ENCODE measurements around the gene HMCN2. TPM values are rescaled to one million over a fixed set of nuclear protein-coding genes. Genes with fewer than 3 reads are reported as not detected.

Gene HMCN2
- polyA plus RNA-seq (2013, experiment 1 of 2; ENCODE audit: insufficient read length), result 0.05 TPM
- polyA plus RNA-seq (2013, experiment 2 of 2; ENCODE audit: insufficient read length), result 0.04 TPM

GRCh38 chr9:130265431-130266235 is at the start of gene HMCN2:
Gene HMCN2, plus strand, starts transcription at chr9:130265760. Its CDS starts 119 bp downstream, at chr9:130265879.
- no peak for DNase-seq

- no peak for DNase-seq
These were observed 47.7 kb upstream of the HMCN2 start for GRCh38 chr9:130217838-130218237.

DNA sequence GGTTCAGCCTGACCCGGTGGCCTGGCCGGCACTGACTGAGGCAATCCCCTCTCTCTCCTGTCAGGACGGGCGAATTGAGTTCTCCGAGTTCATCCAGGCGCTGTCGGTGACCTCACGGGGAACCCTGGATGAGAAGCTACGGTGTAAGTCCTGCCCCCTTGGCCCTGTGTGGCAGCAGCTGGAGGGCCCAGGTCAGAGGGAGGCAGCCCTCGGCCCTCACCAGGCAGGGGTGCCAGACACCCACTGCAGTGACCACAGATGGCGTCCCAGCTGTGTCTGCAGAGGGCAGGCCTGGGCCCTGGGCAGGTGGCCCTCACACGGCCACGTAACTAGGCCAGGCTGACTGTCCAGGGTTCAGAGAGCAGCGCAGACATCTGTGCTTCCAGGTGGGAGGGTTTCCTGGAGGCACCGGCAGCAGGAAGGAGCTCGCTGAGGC is 45.9 kb upstream of the HMCN2 start:
- no peak for DNase-seq

DNA sequence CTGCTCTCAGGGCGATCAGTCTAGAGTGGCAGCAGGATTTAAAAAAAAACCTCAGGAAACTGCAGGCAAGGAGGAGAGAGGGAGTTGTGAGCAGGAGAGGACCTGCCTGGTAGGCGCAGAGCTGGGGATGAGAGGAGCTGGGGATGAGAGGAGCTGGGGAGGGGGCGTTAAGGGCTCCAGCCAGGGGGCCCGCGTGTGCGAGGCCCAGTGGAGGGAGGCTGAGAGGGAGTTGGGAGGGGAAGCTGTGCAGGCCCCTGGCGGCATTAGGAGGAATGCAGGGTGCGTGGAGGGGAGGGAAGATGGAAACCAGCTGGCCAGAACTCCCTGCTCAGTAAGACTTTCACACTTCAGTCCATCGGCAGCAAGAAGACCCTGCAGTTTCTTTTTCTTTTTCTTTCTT is 45.2 kb upstream of the HMCN2 start:
- peak; percentile 26 for DNase-seq

GRCh38 chr9:130222833-130223232 is 42.7 kb upstream of the HMCN2 start:
- no peak for DNase-seq

- DNase-seq, result no peak
These were observed 40.5 kb upstream of the HMCN2 start for GRCh38 chr9:130225071-130225470.

DNA sequence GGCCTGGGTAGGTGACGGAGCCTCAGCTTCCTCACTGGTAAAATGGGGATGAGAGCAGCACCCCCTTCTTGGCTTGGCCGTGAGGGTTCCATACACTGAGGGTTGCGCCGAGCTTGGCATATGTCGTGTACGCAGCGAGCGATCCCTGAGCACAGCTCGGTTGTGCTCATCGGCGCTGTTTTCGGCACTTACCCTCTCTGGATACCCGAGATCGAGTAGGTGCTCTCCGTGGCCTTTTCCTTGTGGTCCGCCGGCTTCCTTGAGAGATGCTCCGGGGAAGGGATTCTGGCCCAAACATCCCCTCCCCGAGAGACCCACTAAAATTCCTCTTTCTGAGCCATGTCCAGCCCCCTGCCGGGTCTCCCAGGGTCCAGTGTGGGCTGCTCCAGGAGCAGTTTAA is 40.0 kb upstream of the HMCN2 start:
- DNase-seq, result no peak

- no peak for DNase-seq
These were observed 39.4 kb upstream of the HMCN2 start for GRCh38 chr9:130226112-130226511.

- no peak for DNase-seq
These were observed 37.7 kb upstream of the HMCN2 start for GRCh38 chr9:130227833-130228232.

GRCh38 chr9:130229759-130230158 is 35.8 kb upstream of the HMCN2 start:
- DNase-seq, result no peak

DNA sequence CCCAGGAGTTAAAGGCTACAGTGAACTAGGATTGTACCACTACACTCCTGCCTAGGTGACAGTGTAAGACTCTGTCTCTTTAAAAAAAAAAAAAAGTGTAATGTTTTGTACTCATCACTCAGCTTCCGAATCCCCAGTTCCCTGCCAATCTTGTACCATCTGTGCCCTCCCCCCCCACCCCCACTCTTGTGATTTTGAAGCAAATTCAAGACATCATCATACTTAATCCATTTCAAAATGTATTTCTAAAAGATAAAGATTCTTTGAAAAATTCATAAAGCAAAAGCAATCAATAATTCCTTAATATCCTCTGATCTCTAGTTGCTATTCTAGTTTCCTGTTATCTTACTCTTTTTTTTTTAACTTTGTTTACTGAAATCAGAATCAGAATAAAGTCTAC is 34.9 kb upstream of the HMCN2 start:
- no peak for DNase-seq

DNA sequence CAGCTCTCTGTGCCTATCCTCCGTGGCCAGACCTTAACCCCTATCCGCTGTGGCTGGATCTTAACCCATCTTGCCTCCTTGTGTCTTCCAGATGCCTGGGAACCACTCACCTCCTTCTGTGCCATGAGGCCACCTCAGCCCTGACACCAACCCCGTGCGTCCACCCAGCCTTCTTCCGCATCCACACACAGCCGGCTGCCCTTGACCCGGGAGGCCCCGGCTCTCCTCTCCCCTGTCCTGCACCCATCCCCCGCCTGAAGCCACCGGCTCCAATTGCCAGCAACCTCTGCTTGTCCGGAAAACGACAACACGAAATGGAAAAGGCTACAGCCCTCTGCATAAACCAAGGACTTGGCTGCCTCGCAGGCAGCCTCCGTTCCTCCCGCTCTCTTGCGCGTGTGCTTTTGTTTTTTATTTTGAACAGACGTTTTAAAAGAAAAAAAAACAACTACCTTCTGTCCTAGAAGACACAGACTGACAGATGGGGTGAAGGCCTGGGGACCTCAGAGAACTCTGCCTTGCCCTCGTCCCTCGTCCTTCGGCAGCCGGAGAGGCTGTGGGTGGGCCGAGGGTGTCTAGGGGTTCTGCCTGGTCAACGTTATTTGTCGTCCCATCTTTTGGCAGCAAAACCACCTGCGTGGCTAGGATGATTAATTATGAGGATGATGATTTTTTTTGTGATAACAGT is 32.5 kb upstream of the HMCN2 start:
- DNase-seq, result no peak

DNA sequence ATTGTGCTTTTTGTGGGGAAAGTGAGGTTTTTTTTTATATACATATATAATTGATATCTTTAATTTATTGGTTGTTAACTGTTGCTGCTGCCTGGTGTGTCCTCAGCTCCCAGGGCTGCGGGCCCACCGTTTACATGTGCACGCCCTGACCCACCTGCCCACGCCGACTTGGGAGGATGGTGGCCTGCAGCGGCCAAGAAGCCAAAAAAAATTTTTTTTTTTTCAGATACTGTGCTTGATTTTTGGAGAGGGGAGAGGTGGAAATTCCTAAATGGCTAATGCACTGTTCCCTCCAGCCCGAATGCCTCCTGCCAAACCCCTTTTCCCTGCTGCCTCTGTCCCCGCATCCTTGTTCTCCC is 32.0 kb upstream of the HMCN2 start:
- no peak for DNase-seq

DNA sequence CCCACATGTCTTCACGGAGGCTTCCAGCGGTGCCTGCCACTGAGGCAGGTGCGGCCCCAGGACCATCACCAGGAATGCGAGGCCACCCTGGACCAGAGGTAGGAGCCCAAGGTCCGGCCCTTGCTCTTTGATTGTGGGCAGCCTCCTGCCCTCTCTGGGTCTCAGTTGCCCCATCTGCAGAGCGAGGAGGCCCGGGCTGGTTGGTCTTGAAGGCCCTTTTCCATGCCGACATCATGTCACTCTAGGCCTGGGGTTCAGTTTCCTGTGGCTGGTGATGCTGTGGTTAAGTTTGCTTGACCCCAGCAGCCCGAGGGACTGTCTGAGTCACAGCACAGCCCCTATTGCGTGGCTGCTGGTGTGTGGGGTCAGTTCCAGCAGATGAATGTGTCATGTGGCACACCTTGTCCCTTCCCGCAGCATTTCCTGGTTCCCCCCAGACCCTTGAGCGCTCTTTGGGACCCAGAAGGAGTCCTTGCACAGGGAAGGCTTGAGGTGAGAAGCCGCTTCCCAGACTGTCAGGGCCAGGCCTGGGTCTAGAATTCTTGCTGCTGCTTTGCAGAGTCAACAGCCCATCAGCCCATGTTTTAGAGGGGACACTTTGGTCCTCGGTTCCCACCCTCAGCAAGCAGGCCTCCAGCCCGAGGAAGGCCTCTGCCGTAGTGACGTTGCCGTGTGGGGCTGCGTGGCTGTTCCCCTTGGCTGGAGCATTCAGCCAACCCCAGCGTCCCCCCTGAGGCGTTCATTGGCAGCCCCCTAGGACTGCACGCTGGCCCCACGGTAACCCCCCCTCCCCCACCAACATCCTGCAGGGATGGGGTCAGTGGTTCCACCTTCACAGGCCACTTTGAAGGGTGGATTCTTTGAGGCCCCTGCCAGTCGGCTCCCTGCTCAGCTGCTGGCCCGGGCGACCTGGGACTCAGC is 31.0 kb upstream of the HMCN2 start:
- peak; percentile 21 for DNase-seq

DNA sequence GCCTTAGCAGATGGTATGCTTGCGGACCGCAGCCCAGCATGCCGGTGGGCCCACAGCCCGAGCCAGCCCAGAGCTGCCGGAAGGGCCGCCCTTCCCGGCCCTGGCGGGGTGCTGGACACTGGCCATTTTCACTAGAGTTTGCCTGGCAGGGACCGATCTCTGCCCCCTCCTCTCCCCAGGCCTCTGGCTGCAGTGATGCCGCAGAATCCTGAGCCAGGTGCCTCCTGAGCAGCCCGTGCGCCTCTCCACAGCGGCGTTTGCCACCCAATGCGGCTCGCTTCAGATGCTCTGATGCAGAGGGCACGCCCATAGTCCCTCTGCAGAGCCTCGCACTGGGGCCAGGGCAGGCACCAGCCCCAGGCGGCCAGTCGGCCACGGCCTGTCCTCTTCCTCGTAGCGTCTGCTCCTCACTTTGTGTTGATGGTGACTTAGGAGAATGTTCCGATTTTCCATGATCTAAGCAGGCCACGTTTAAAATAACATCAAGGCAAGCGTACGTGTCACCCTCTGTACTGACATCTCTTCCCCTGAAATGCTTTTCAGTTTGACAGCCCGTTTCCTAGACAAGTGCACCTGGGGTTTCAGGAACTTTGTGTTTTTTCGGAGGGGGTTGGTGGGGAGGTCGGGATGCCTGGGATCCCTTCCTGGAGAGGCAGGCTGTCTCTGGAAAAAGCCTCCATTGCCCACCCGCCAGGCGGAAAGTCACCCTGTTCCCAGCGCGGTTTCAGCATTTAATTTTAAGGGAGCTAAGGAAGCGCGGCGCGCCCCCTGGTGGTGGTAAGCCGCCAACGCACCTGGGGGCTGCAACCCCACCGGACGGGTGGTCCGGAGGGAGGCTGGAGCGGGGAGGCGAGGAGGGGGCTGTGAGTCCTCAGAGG is 29.8 kb upstream of the HMCN2 start:
- peak; percentile 59 for DNase-seq

DNA sequence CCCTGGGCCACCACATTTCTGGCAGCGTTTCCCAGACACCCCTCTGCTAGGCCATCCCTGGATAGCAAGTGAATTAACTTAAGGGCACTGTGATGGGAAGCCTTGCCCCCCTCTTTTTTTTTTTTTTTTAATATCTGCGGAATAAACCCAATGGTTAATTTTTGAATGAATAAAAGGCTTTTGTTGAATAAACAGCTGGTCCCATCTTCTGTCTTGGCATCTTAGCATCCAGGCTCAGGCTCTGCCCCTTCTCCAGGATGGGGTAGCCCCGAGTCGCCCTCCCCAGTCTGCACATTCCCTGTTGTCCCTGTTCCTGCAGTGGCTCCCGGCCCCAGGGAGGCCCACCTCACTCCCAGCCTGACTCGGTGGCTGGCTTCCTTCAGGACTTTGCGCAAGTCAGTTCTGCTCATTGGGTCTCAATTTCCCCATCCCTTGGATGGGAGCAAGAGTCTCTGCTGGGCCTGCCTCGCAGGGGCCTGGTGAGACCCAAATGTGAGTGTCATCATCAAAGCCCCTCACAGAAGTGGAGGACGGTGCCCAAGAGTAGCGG is 29.0 kb upstream of the HMCN2 start:
- DNase-seq, result no peak

DNA sequence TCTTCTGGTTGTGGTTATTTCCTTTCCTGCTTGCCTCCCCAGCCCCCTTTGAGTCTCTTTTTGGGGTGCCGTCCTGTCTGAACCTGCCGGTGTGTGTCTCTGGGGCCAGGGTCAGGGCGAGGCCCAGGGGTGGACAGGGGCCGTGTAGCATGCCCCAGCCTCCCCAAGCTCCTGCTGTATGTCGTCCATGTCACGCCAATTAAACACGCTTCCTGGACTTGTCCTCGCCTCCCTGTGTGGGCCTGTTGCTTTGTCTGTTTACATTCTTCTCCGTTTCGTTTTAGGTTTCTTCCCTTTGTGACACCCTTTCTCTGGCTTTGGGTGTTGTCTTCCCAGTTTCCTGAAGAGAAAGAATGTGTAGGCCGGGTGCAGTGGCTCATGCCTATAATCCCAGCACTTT is 28.5 kb upstream of the HMCN2 start:
- peak; percentile 76 for DNase-seq

DNA sequence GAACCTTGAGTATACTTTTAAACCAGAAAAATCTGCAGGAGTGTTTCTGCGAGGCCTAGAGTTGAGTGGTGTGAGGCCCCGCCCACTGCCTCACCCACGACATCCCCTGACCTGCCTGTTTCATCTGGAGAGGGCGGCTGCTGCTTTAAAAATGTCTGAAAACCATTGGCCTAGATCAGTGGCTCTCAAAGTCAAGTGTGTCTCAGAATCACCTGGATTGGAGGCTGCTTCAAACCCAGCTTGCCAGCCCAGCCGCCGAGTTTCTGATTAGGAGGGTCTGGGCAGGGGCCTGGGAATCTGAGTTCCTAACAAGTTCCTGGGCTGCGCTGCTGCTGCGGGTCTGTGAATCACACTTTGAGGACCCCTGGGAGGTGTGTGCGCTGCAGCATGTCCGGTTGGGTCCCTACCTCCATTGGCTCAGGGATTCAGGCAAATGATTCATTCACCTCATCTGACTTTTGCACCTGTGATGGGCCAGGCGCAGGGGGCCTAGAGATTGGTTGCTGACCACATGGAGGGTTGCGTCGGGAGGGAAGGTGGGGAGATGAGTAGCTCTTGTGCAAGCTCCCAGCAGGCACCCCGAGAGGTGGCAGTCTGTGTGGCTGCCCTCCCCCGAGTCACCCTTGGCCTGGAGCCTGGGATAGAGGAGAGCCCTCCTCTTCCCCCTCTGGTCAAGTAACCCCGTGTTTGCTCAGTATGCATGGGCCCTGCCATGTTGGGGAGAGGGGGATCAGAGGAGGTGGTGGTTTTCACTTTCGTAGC is 27.6 kb upstream of the HMCN2 start:
- no peak for DNase-seq

GRCh38 chr9:130239363-130239695 is 26.2 kb upstream of the HMCN2 start:
- DNase-seq, result no peak

DNA sequence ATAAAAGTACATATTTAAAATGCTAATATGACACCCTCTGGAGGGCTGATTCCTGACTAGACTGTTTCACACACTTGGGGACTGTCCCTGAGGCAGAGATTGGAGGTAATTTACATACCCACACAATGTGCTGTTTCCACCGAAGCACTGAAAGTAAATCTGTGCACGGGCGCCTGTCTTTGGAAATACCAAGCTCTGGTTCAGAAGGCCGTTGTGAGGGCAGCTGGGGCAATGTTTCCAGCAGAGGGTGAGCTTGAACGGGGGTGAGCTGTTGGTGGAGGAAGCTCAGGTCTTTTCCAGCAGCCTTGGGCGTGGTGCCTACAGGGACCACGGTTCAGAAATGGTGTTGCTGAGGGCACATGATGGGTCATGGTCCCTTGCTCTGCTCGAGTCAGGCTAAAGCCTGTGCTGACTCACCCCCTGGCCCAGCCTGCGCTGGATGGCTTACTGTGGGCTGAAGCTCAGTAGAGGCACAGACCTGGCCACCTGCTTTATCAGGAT is 25.8 kb upstream of the HMCN2 start:
- no peak for DNase-seq

All from fibroblast of skin of back (primary cell).